ENCODE data around the gene ARHGEF33.

ARHGEF33 gene

GRCh38 chr2:39015424-39015823, 125.7 kb downstream of the ARHGEF33 start:
- Histone ChIP-seq H3K4me3 (ENCODE audit: low read length in 2 of 2) (no peak overlapping the region), H3K27me3 (ENCODE audit: control insufficient read depth in 1 of 2, insufficient read depth in 2 of 2, low read length in 2 of 2) (no peaks in the 10 kb centered on the region), H3K36me3 (ENCODE audit: control insufficient read depth in 2 of 2, insufficient read depth in 2 of 2, low read length in 2 of 2) (peaks cover 7 to 11% of the 10 kb centered on the region in 2 donors), H3K4me1 (ENCODE audit: control insufficient read depth, insufficient read depth, low read length) (no peaks in the 10 kb centered on the region), H3K27ac (ENCODE audit: low read length) (no peak overlapping the region), H3K9ac (ENCODE audit: low read length in 2 of 2) (no peak overlapping the region), H3K9me3 (ENCODE audit: control insufficient read depth in 2 of 2, low read length in 2 of 2) (no peaks in the 10 kb centered on the region)

DNA sequence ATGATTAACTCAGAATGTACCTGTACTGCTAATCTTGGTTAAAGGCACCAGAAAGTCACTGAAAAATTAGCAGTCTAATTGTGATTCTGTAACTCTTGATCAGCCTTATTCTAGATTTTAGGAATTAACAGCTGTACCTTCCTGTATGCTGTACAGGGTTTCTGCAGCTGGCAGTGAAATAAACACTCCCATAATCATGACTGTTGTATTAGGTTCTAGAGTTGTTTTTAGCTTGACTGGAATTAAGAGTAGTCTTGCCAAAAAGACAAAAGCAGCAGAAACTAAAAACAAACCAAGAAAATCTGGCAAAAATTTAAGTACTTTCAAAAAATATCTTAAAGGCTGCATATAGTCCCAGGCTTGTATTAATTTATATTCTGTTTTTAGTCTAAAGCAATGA, 127.7 kb downstream of the ARHGEF33 start:
- Histone ChIP-seq H3K9ac (ENCODE audit: low read length in 2 of 2) (no peak overlapping the region), H3K36me3 (ENCODE audit: control insufficient read depth in 2 of 2, insufficient read depth in 2 of 2, low read length in 2 of 2) (peaks cover 2 to 7% of the 10 kb centered on the region in 2 donors), H3K27ac (ENCODE audit: low read length) (no peak overlapping the region), H3K9me3 (ENCODE audit: control insufficient read depth in 2 of 2, low read length in 2 of 2) (no peaks in the 10 kb centered on the region), H3K4me3 (ENCODE audit: low read length in 2 of 2) (no peak overlapping the region), H3K4me1 (ENCODE audit: control insufficient read depth, insufficient read depth, low read length) (no peaks in the 10 kb centered on the region), H3K27me3 (ENCODE audit: control insufficient read depth in 1 of 2, insufficient read depth in 2 of 2, low read length in 2 of 2) (no peaks in the 10 kb centered on the region)

DNA sequence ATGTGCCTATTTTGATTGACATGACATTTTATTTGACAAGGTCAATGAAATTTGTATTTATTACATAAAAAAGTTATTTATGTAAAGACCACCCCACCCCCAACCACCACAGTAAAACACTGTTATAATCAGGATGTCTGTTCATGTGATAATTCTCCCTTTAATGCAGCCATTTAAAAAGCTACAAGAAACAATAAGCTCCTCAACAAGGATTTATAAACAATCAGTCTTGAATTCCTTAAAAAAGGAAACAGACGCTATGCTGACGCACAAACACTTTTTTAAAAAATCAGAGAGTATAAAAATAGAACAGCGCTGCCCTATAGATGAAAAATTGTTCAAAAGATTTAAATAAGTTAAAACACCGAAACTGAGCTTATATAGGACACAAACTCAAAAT, 129.0 kb downstream of the ARHGEF33 start:
- H3K27me3 ChIP-seq (ENCODE audit: control insufficient read depth in 1 of 2, insufficient read depth in 2 of 2, low read length in 2 of 2) = no peaks in the 10 kb centered on the region
- peaks cover 0 to 2% of the 10 kb centered on the region in 2 donors for H3K36me3 ChIP-seq (ENCODE audit: control insufficient read depth in 2 of 2, insufficient read depth in 2 of 2, low read length in 2 of 2)
- H3K9me3 ChIP-seq (ENCODE audit: control insufficient read depth in 2 of 2, low read length in 2 of 2) = no peaks in the 10 kb centered on the region
- H3K4me3 ChIP-seq (ENCODE audit: low read length in 2 of 2) = no peak overlapping the region
- H3K4me1 ChIP-seq (ENCODE audit: control insufficient read depth, insufficient read depth, low read length) = no peaks in the 10 kb centered on the region
- H3K27ac ChIP-seq (ENCODE audit: low read length) = no peak overlapping the region
- no peak overlapping the region for H3K9ac ChIP-seq (ENCODE audit: low read length in 2 of 2)

DNA sequence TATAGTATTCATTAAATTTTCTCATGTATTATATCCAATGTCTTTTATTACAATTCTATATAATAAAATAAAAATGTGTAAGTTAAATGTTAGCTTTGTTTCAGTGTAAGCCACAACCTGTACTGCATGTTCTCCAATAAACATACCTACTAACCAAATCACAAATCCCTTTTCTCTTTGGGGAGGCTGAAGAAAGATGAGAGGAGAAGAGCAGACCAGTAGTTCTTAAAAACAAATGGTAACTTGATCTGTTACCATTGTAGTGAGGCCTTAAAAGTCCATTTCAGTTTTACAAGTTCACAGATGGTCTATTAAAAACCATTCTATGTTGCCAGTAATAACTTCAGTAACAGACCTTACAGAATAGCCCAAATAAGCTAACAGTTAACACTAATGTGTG, 130.7 kb downstream of the ARHGEF33 start:
- Histone ChIP-seq H3K9ac (ENCODE audit: low read length in 2 of 2) (no peak overlapping the region), H3K9me3 (ENCODE audit: control insufficient read depth in 2 of 2, low read length in 2 of 2) (no peaks in the 10 kb centered on the region), H3K4me3 (ENCODE audit: low read length in 2 of 2) (no peak overlapping the region), H3K4me1 (ENCODE audit: control insufficient read depth, insufficient read depth, low read length) (no peaks in the 10 kb centered on the region), H3K27ac (ENCODE audit: low read length) (no peak overlapping the region), H3K36me3 (ENCODE audit: control insufficient read depth in 2 of 2, insufficient read depth in 2 of 2, low read length in 2 of 2) (peaks cover 0 to 2% of the 10 kb centered on the region in 2 donors), H3K27me3 (ENCODE audit: control insufficient read depth in 1 of 2, insufficient read depth in 2 of 2, low read length in 2 of 2) (no peaks in the 10 kb centered on the region)

GRCh38 chr2:39022642-39023235, 133.1 kb downstream of the ARHGEF33 start:
- Histone ChIP-seq H3K9ac (ENCODE audit: low read length in 2 of 2) (no peak overlapping the region), H3K4me1 (ENCODE audit: control insufficient read depth, insufficient read depth, low read length) (no peaks in the 10 kb centered on the region), H3K9me3 (ENCODE audit: control insufficient read depth in 2 of 2, low read length in 2 of 2) (no peaks in the 10 kb centered on the region), H3K27me3 (ENCODE audit: control insufficient read depth in 1 of 2, insufficient read depth in 2 of 2, low read length in 2 of 2) (no peaks in the 10 kb centered on the region), H3K4me3 (ENCODE audit: low read length in 2 of 2) (no peak overlapping the region), H3K27ac (ENCODE audit: low read length) (no peak overlapping the region), H3K36me3 (ENCODE audit: control insufficient read depth in 2 of 2, insufficient read depth in 2 of 2, low read length in 2 of 2) (peaks cover 0 to 2% of the 10 kb centered on the region in 2 donors)

DNA sequence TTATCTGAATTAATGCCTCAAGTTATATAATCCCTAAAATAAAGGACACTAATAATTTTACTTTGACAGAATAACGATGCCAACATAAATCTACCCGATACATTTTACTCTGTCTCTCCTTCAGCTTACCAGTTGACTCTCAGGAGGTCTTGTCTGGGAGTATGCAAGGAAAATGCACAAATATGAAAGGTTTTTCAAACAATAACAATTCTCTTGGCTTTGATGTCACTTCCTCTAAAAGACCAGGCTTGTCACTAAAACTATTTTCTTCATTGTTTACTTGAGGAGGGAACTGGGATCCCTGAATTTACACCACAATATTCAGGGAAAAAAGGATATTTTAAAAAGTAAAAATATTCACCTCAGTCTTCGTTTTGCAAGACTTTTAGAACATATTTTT, 134.0 kb downstream of the ARHGEF33 start:
- Histone ChIP-seq H3K27ac (ENCODE audit: low read length) (no peak overlapping the region), H3K4me3 (ENCODE audit: low read length in 2 of 2) (no peak overlapping the region), H3K27me3 (ENCODE audit: control insufficient read depth in 1 of 2, insufficient read depth in 2 of 2, low read length in 2 of 2) (no peaks in the 10 kb centered on the region), H3K4me1 (ENCODE audit: control insufficient read depth, insufficient read depth, low read length) (no peaks in the 10 kb centered on the region), H3K36me3 (ENCODE audit: control insufficient read depth in 2 of 2, insufficient read depth in 2 of 2, low read length in 2 of 2) (peaks cover 0 to 2% of the 10 kb centered on the region in 2 donors), H3K9me3 (ENCODE audit: control insufficient read depth in 2 of 2, low read length in 2 of 2) (no peaks in the 10 kb centered on the region), H3K9ac (ENCODE audit: low read length in 2 of 2) (no peak overlapping the region)

DNA sequence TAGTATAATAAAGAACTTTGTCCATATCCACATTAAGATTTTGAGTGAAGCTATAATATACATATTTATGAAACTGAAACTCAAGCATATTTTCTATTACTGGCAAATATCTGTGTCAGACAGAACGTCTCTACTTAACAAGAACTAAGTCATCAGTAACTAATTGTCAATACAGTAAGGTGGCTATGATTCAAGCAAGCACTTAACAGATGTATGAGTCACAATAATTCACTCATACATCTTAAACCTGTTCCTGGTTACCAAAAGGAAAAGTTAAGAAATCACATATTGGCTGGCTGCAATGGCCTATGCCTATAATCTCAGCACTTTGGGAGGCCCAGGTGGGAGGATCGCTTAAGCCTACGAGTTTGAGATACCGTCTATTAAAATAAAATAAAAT, 135.2 kb downstream of the ARHGEF33 start:
- Histone ChIP-seq H3K36me3 (ENCODE audit: control insufficient read depth in 2 of 2, insufficient read depth in 2 of 2, low read length in 2 of 2) (peaks cover 0 to 2% of the 10 kb centered on the region in 2 donors), H3K27ac (ENCODE audit: low read length) (no peak overlapping the region), H3K9me3 (ENCODE audit: control insufficient read depth in 2 of 2, low read length in 2 of 2) (no peaks in the 10 kb centered on the region), H3K4me1 (ENCODE audit: control insufficient read depth, insufficient read depth, low read length) (no peaks in the 10 kb centered on the region), H3K27me3 (ENCODE audit: control insufficient read depth in 1 of 2, insufficient read depth in 2 of 2, low read length in 2 of 2) (no peaks in the 10 kb centered on the region), H3K9ac (ENCODE audit: low read length in 2 of 2) (no peak overlapping the region), H3K4me3 (ENCODE audit: low read length in 2 of 2) (no peak overlapping the region)
